ENCODE measurements around the gene MYOF.

Gene MYOF

GRCh38 chr10:93454146-93454545, 28.0 kb downstream of the MYOF start:
- no peak for DNase-seq (ENCODE audit: extremely low spot score)
- ChIA-PET POLR2A (no interaction called here), CTCF (no interaction called here)
- TF ChIP-seq CTCF (IDR thresholded peaks at IDR 0.05; ENCODE audit: control extremely low read depth, extremely low read depth, low read depth, missing control alignments), result no peak

- TF ChIP-seq CTCF (IDR thresholded peaks at IDR 0.05; ENCODE audit: control extremely low read depth, extremely low read depth, low read depth, missing control alignments), result no peak
- POLR2A ChIA-PET, result no interaction called here
- peak; percentile 31 for DNase-seq (ENCODE audit: extremely low spot score)
- CTCF ChIA-PET, result interaction anchor here (1.0 kb wide), 1 partner anchor 75 kb away, joined by 4 read pairs; no protein-coding TSS in a partner anchor
These were observed 30.0 kb downstream of the MYOF start for GRCh38 chr10:93452143-93452542.

- POLR2A ChIA-PET, result no interaction called here
- DNase-seq (ENCODE audit: extremely low spot score), result no peak
- CTCF ChIA-PET, result interaction anchor here (1.0 kb wide), 1 partner anchor 75 kb away, joined by 4 read pairs; no protein-coding TSS in a partner anchor
- TF ChIP-seq CTCF (IDR thresholded peaks at IDR 0.05; ENCODE audit: control extremely low read depth, extremely low read depth, low read depth, missing control alignments), result no peak
These were observed 30.7 kb downstream of the MYOF start for GRCh38 chr10:93451244-93451947.

GRCh38 chr10:93447970-93448369, 34.2 kb downstream of the MYOF start:
- TF ChIP-seq CTCF (IDR thresholded peaks at IDR 0.05; ENCODE audit: control extremely low read depth, extremely low read depth, low read depth, missing control alignments), result no peak
- CTCF ChIA-PET, result no interaction called here
- POLR2A ChIA-PET, result no interaction called here
- no peak for DNase-seq (ENCODE audit: extremely low spot score)

GRCh38 chr10:93447019-93447418, 35.1 kb downstream of the MYOF start:
- TF ChIP-seq CTCF (IDR thresholded peaks at IDR 0.05; ENCODE audit: control extremely low read depth, extremely low read depth, low read depth, missing control alignments), result no peak
- ChIA-PET POLR2A (no interaction called here), CTCF (interaction anchor here (2.8 kb wide), 1 partner anchor 71 kb away, joined by 11 read pairs; no protein-coding TSS in a partner anchor)

GRCh38 chr10:93445978-93446720, 36.0 kb downstream of the MYOF start:
- TF ChIP-seq CTCF (IDR thresholded peaks at IDR 0.05; ENCODE audit: control extremely low read depth, extremely low read depth, low read depth, missing control alignments), result no peak
- CTCF ChIA-PET, result interaction anchor here (1.0 to 2.8 kb wide), 4 partner anchors 11 to 70 kb away, joined by 3 to 11 read pairs (median 4); partner anchors contain the start of gene MYOF
- DNase-seq (ENCODE audit: extremely low spot score), result no peak
- POLR2A ChIA-PET, result no interaction called here

More at GRCh38 chr10:93447019-93447418, 35.1 kb downstream of the MYOF start:
- no peak for DNase-seq (ENCODE audit: extremely low spot score)

All from GM10248 (cell line).